GM18505 (cell line): ENCODE data around the gene G3BP1.
"Not testable (repeated sequence)": the region's sequence is repeated elsewhere in the genome, so short reads cannot be mapped to it uniquely, and the experiment has no call there.

Experiments
- ATAC-seq: cut with Tn5 transposase; IDR thresholded peaks from one replicate; pipeline ENCODE4 v1.9.1; 2021; ENCODE audit not compliant: unreplicated experiment
- POLR2A ChIP-seq: IDR thresholded peaks from 4 replicates; pipeline ENCODE4 v1.6.1; 2011; ENCODE audit warnings: borderline replicate concordance; ENCODE audit not compliant: insufficient read depth, insufficient read length; ENCODE audit errors: extremely low read depth

G3BP1 gene

DNA sequence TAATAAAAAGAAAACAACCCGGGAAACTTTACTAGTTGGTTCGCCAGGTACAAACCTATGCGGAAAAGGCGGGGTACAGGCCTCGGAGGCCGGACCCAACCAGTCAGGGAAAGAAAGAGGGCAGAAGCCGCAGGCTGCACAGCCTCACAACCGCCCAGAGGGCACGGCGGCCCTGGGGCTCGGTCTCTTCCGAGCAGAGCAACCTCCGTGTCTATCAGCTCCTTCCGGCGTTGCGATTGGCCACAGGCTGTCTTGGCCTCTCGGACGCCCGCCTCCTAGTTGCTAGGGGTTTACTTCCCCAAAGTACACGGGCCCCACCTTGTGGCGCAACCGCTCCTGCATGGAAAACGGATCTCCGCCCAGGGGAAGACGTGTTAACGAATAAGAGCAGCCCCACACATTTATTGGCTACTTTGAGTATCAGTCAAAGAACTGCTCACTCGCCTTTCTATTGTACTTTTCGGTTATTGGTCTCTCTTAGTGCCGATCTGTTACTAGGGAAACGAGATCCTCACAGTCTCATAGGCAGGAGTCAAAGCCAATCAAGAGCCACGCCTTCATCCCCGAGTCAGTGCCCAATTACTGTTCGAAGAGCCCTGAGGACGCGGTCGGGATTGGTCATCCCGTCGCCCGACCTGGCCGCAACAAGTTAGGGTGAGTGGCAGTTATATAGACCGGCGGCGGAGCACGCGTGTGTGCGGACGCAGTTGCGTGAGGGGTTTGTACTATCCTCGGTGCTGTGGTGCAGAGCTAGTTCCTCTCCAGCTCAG is at the start of gene G3BP1:
G3BP1 (plus strand) TSS at position 696 of the 770 bp plus-strand sequence. CDS start 14,667 bp downstream, outside the sequence.
- peak; percentile 78 for ATAC-seq
- TF ChIP-seq POLR2A = peak; percentile 99

- TF ChIP-seq POLR2A = no peak
- ATAC-seq = no peak
Observed at GRCh38 chr5:151722546-151722945, 49.2 kb upstream of the G3BP1 start.

DNA sequence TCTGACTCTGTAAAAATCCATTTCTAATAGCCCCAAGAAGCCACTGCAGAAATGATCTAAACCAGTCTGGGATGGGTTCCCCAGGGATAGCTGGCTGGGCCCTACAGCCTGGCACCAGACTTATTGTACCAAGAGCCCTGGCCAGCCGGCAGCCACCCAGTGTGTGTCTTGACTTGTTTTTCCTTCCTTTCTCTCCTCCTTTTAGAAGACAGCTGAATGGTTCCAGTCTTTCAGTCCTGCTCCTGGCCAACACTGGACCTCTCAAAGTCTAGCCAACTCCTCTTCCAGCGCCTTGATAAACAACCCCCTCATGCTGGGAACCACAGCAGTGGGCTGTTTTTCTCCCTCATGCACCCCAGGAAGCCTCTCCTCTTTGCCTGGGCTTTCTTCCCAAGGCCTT is 47.4 kb upstream of the G3BP1 start:
- no peak for TF ChIP-seq POLR2A
- no peak for ATAC-seq

GRCh38 chr5:151729597-151729996 is 42.2 kb upstream of the G3BP1 start:
- ATAC-seq = not testable (repeated sequence)

- TF ChIP-seq POLR2A = no peak
- no peak for ATAC-seq
Observed at GRCh38 chr5:151730381-151730780, 41.4 kb upstream of the G3BP1 start.

DNA sequence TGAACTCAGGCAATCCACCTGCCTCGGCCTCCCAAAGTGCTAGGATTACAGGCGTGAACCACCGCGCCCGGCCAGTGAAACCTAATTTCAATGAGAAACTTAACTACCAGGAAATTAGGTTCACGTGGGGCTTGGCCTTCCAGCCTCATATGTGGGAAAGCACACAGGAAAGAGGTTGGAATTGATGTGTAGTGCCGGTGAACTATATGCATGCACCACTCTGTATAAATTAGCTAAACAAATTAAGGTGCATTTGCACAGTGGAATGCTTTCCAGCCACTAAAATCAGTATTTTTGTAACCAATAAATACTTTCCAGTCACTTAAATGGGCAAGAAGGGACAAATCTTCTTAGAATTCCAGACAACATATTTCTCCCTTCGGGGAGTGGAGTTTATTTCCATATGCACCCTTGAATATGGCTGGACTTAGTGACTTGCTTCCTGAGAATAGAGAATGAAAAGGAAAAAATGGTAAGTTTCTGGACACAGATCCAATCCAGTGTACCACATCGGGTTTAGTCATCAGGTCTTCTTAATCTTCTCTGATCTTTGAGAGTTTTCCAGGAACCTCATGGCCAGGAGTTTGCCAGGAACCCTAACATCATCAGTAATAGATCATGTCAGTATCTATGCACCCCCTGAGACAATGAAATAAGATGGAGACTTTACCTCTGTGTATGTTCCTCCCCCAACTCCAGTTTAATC is 38.2 kb upstream of the G3BP1 start:
- no peak for ATAC-seq
- no peak for TF ChIP-seq POLR2A

GRCh38 chr5:151734064-151734408 is 37.7 kb upstream of the G3BP1 start:
- no peak for TF ChIP-seq POLR2A
- no peak for ATAC-seq

DNA sequence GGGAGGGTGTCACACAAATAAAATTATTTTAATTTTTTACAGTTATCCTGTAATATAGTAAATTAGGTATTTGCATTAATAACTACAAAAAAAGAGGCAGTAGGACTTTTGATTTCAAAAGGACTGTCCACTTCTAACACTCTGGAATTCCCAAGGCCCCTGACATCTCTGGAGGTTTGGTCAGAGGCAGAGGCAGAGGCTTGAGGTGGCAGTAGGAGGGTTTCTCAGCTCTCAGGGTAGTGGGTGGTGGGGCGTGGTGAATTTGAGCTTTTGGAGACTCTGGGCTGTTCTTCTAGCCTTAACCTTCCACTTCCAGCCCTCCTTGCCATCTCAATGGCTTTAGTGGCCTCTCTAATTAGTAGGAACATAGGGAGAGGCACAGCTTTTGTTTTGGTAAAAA is 36.1 kb upstream of the G3BP1 start:
- TF ChIP-seq POLR2A = no peak
- no peak for ATAC-seq

- ATAC-seq = no peak
- TF ChIP-seq POLR2A = no peak
Observed at GRCh38 chr5:151737431-151737830, 34.3 kb upstream of the G3BP1 start.

DNA sequence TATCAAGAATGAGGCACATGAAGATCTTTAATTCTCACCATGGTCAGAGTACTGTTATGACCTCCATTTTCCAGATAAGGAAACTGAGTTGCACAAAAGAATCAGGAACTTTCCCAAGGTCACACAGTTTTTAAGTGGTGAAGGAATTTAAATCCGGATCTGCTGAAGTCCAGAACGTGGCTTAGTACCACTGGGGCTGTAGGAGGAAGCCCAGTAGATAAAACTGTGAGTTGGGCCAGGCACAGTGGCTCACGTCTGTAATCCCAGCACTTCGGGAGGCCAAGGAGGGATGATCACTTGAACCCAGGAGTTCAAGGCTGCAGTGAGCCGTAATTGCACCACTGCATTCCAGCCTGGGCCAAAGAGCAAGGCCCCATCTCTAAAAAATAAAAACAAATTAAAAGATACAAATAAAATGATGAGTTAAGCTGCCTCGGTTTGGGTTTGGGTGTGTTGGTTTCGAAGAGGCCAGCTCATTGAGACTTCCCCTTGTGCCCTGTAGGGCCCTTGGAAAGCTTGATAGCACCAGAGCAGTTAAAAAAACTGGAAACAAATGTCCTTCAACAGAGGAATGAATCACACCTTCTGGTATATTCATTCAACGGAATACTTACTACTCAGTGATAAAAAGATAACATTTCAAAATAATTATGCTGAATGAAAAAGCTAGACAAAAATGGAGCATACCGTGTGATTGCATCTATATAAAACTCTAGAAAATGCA is 33.5 kb upstream of the G3BP1 start:
- no peak for TF ChIP-seq POLR2A
- no peak for ATAC-seq

DNA sequence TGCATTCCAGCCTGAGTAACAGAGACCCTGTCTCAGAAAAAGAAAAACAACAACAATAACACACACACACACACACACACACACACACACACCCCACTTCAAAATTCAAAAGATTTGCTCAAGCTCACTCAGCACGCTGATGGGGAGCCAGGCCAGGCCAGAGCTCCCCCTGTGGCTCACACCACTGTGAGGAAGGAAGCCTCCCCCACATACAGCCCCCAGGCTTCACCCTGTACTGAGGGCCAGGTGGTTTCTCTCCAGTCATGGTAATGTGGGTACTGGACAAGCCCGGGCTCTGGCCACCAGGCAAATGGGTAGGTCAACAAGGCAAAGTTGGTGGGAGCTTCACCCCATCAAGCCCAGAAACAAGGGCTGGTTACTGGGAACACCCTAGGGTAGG is 32.4 kb upstream of the G3BP1 start:
- ATAC-seq = no peak
- TF ChIP-seq POLR2A = no peak

GRCh38 chr5:151739939-151740335 is 31.8 kb upstream of the G3BP1 start:
- no peak for TF ChIP-seq POLR2A
- ATAC-seq = no peak

- no peak for ATAC-seq
- TF ChIP-seq POLR2A = no peak
Observed at GRCh38 chr5:151740336-151740942, 31.3 kb upstream of the G3BP1 start.

DNA sequence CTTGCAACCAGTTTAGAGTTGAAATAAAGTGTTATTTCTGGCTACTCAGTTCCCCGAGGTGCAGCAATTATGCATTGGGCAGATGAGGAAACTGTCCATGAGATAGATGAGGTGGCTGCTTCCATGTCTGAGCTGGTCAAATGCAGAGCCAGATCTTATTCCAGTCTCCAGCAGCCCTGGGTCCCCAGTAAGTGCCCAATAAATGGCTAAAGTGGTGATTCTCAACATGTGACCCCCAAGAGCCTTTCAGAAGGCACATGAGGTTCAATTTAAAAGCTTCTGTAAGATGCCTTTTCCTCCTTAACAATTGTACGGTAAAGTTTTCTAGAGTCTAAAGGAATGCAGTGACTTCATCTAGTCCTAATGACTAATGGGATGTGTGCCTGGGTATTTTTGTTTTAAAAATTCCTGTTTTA is 30.8 kb upstream of the G3BP1 start:
- no peak for ATAC-seq
- TF ChIP-seq POLR2A = no peak

DNA sequence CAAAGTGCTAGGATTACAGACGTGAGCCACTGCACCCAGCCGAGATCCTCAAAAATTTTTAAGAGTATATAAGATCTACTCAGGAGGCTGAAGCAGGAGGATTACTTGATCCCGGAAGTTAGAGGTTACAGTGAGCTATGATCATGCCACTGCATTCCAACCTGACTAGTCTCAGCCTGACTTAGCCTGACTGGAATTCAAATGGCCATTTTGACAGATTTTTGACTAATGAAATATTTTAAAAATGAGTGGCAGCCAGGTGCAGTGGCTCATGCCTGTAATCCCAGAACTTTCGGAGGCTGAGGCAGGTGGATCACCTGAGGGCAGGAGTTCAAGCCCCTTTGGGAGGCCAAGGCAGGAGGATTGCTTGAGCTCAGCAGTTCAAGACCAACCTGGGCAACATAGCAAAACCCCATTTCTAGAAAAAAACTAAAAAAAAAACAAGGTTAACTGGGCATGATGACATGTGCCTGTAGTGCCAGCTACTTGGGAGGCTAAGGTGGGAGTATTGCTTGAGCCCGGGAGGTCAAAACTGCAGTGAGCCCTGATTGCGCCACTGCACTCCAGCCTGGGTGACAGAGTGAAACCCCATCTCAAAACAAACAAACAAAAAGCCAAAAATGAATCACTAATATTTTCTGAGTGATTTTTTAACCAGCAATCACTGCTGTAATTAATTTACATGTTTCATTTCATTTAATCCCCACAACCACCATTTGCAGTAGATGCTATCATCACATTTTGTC is 29.9 kb upstream of the G3BP1 start:
- no peak for ATAC-seq
- TF ChIP-seq POLR2A = no peak
